ENCODE data around the gene EDAR. TPM values are rescaled to one million over a fixed set of nuclear protein-coding genes. Genes with fewer than 3 reads are reported as not detected.

Gene EDAR
- polyA plus RNA-seq, 3 donors, result not detected

DNA sequence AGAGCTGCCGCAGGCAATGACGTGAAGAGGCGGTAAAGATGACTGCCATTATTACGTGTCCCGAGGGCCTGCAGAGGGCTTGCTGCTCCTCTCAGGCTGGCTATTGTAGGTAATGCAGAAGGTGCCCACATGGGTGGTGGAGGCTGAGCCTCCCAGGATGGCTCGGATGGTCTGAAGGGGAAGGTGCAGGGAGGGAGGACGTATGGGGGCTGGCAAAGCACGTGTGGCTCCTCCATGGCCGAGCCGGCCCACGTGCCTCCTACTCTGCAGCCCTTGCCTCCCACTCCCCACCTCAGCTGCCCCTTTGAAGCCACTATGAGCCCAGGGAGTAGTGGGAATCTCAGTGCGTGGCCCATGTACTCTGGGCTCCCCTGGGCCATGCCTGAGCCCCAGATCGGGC is 48.9 kb downstream of the EDAR start:
- no peak overlapping the region for H3K4me2 ChIP-seq (replicated peaks; ENCODE audit: extremely low read depth, low read length, poor library complexity, severe bottlenecking)
- peaks cover 0 to 2% (median 0%) of the 10 kb centered on the region in 3 donors for H3K27me3 Mint-ChIP-seq (ENCODE audit: low read depth in 3 of 3)
- H3K27me3 ChIP-seq (ENCODE audit: control insufficient read depth in 2 of 2, insufficient read depth in 2 of 2, low read length in 2 of 2), result no peaks in the 10 kb centered on the region
- no peaks in the 10 kb centered on the region for H3K9me3 Mint-ChIP-seq
- no peak overlapping the region for H3K27ac ChIP-seq (ENCODE audit: low read depth in 1 of 2, low read length in 2 of 2)
- 90% methylated on average over 6 of the region's 13 CpGs for WGBS (ENCODE audit: insufficient coverage)
- peaks cover 5% of the 10 kb centered on the region for H3K4me1 Mint-ChIP-seq
- H3K27ac Mint-ChIP-seq, result no peak overlapping the region
- H3K9me3 ChIP-seq (replicated peaks in 1 of 2; ENCODE audit: control insufficient read depth in 1 of 2, insufficient read depth in 1 of 2, low read length in 2 of 2), result peaks cover 0 to 2% of the 10 kb centered on the region in 2 donors
- no peak overlapping the region for H3K9ac ChIP-seq (ENCODE audit: insufficient read depth, low read length, poor library complexity, severe bottlenecking)
- H3K4me3 Mint-ChIP-seq, result no peak overlapping the region
- DNase-seq, result no peak
- TF ChIP-seq, protein P1, sequence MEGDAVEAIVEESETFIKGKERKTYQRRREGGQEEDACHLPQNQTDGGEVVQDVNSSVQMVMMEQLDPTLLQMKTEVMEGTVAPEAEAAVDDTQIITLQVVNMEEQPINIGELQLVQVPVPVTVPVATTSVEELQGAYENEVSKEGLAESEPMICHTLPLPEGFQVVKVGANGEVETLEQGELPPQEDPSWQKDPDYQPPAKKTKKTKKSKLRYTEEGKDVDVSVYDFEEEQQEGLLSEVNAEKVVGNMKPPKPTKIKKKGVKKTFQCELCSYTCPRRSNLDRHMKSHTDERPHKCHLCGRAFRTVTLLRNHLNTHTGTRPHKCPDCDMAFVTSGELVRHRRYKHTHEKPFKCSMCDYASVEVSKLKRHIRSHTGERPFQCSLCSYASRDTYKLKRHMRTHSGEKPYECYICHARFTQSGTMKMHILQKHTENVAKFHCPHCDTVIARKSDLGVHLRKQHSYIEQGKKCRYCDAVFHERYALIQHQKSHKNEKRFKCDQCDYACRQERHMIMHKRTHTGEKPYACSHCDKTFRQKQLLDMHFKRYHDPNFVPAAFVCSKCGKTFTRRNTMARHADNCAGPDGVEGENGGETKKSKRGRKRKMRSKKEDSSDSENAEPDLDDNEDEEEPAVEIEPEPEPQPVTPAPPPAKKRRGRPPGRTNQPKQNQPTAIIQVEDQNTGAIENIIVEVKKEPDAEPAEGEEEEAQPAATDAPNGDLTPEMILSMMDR (IDR thresholded peaks at IDR 0.05), result no peak
- H3K4me1 ChIP-seq (ENCODE audit: control insufficient read depth in 1 of 2, insufficient read depth in 2 of 2, low read length in 2 of 2), result no peaks in the 10 kb centered on the region
- H3K79me2 ChIP-seq (ENCODE audit: insufficient read depth, low read length), result no peaks in the 10 kb centered on the region
- no peaks in the 10 kb centered on the region for H3K36me3 ChIP-seq (replicated peaks in 1 of 2; ENCODE audit: control insufficient read depth in 1 of 2, insufficient read depth in 2 of 2, low read length in 2 of 2)
- H3K36me3 Mint-ChIP-seq, result no peaks in the 10 kb centered on the region
- H3K4me3 ChIP-seq (replicated peaks in 1 of 3; ENCODE audit: low read depth in 2 of 3, low read length in 3 of 3), result no peak overlapping the region
- intact Hi-C loops (cut with micrococcal nuclease), result no loop called here
- no peak overlapping the region for H2AFZ ChIP-seq (ENCODE audit: insufficient read depth, low read depth, low read length, poor library complexity, severe bottlenecking)
- H4K20me1 ChIP-seq (ENCODE audit: insufficient read depth, low read length), result no peaks in the 10 kb centered on the region

DNA sequence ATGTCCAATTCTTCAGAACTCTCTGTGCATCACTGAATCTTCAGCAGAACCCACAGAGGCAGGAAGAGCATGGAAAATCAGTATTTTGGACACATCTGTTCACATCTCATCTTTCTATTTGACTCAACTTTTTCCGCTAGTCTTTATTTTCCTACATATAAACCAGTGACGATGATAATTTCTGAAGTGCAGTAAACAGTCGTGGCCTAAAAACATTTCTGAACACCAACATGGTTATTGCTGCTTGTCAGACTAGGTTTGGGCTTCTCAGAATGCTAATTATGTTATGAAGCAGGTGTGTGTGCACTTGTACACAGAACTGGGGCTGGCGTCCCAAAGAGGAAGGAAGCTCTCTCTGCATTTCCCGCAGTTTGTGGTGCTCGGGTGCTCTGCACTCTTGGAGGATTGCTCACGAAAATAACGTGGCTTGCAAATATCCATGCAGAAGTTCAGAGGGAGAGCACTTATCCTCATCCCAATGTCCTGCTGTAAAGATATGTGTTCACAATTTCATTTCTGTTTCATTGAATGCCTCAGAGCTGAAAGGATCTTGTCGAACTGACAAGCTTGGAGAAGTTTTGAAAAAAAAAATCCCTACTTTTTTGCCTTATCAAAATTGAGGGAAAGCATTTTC is 50.8 kb downstream of the EDAR start:
- Histone ChIP-seq H3K27me3 (ENCODE audit: control insufficient read depth in 2 of 2, insufficient read depth in 2 of 2, low read length in 2 of 2) (no peaks in the 10 kb centered on the region), H3K79me2 (ENCODE audit: insufficient read depth, low read length) (no peaks in the 10 kb centered on the region), H3K9ac (ENCODE audit: insufficient read depth, low read length, poor library complexity, severe bottlenecking) (no peak overlapping the region), H4K20me1 (ENCODE audit: insufficient read depth, low read length) (no peaks in the 10 kb centered on the region), H3K4me2 (replicated peaks; ENCODE audit: extremely low read depth, low read length, poor library complexity, severe bottlenecking) (no peak overlapping the region), H3K9me3 (replicated peaks in 1 of 2; ENCODE audit: control insufficient read depth in 1 of 2, insufficient read depth in 1 of 2, low read length in 2 of 2) (no peaks in the 10 kb centered on the region), H3K36me3 (replicated peaks in 1 of 2; ENCODE audit: control insufficient read depth in 1 of 2, insufficient read depth in 2 of 2, low read length in 2 of 2) (no peaks in the 10 kb centered on the region), H3K4me1 (ENCODE audit: control insufficient read depth in 1 of 2, insufficient read depth in 2 of 2, low read length in 2 of 2) (no peaks in the 10 kb centered on the region), H2AFZ (ENCODE audit: insufficient read depth, low read depth, low read length, poor library complexity, severe bottlenecking) (no peak overlapping the region), H3K4me3 (replicated peaks in 1 of 3; ENCODE audit: low read depth in 2 of 3, low read length in 3 of 3) (no peak overlapping the region), H3K27ac (ENCODE audit: low read depth in 1 of 2, low read length in 2 of 2) (no peak overlapping the region)
- WGBS (ENCODE audit: insufficient coverage), result 10% methylated on average over 4 of the region's 9 CpGs
- intact Hi-C loops (cut with micrococcal nuclease), result no loop called here
- DNase-seq, result no peak
- H3K27me3 Mint-ChIP-seq (ENCODE audit: low read depth in 3 of 3), result peaks cover 0 to 2% (median 0%) of the 10 kb centered on the region in 3 donors
- no peak overlapping the region for H3K27ac Mint-ChIP-seq
- TF ChIP-seq, protein P1 (IDR thresholded peaks at IDR 0.05), result no peak
- no peak overlapping the region for H3K4me3 Mint-ChIP-seq
- no peaks in the 10 kb centered on the region for H3K36me3 Mint-ChIP-seq
- H3K9me3 Mint-ChIP-seq, result no peaks in the 10 kb centered on the region
- H3K4me1 Mint-ChIP-seq, result peaks cover 7% of the 10 kb centered on the region
